ENCODE measurements around the gene EHD3. TPM values are rescaled to one million over a fixed set of nuclear protein-coding genes. Genes with fewer than 3 reads are reported as not detected.

The EHD3 gene
- total RNA-seq, 1 experiment from 2014 or later, result 8.7 TPM

- Histone ChIP-seq H3K4me3 (ENCODE audit: insufficient read depth, low read depth, low read length) (no peak overlapping the region), H3K27me3 (ENCODE audit: control insufficient read depth, insufficient read depth, low read length) (no peaks in the 10 kb centered on the region), H3K36me3 (replicated peaks; ENCODE audit: control insufficient read depth, insufficient read depth, low read length) (no peaks in the 10 kb centered on the region)
- DNase-seq, result no peak
These were observed 62.8 kb downstream of the EHD3 start for GRCh38 chr2:31296641-31297287.

- no peak for DNase-seq
- no peaks in the 10 kb centered on the region for H3K27me3 ChIP-seq (ENCODE audit: control insufficient read depth, insufficient read depth, low read length)
- H3K4me3 ChIP-seq (ENCODE audit: insufficient read depth, low read depth, low read length), result no peak overlapping the region
- no peaks in the 10 kb centered on the region for H3K36me3 ChIP-seq (replicated peaks; ENCODE audit: control insufficient read depth, insufficient read depth, low read length)
These were observed 63.8 kb downstream of the EHD3 start for GRCh38 chr2:31297751-31298150.

GRCh38 chr2:31299547-31299946 lies 65.6 kb downstream of the EHD3 start:
- Histone ChIP-seq H3K4me3 (ENCODE audit: insufficient read depth, low read depth, low read length) (no peak overlapping the region), H3K36me3 (replicated peaks; ENCODE audit: control insufficient read depth, insufficient read depth, low read length) (no peaks in the 10 kb centered on the region), H3K27me3 (ENCODE audit: control insufficient read depth, insufficient read depth, low read length) (no peaks in the 10 kb centered on the region)
- peak; percentile 35 for DNase-seq

GRCh38 chr2:31300309-31300708 lies 66.4 kb downstream of the EHD3 start:
- H3K27me3 ChIP-seq (ENCODE audit: control insufficient read depth, insufficient read depth, low read length), result no peaks in the 10 kb centered on the region

GRCh38 chr2:31302940-31303563 lies 69.1 kb downstream of the EHD3 start:
- DNase-seq, result no peak
- no peaks in the 10 kb centered on the region for H3K36me3 ChIP-seq (replicated peaks; ENCODE audit: control insufficient read depth, insufficient read depth, low read length)
- no peak overlapping the region for H3K4me3 ChIP-seq (ENCODE audit: insufficient read depth, low read depth, low read length)
- no peaks in the 10 kb centered on the region for H3K27me3 ChIP-seq (ENCODE audit: control insufficient read depth, insufficient read depth, low read length)

More at GRCh38 chr2:31300309-31300708, 66.4 kb downstream of the EHD3 start:
- H3K36me3 ChIP-seq (replicated peaks; ENCODE audit: control insufficient read depth, insufficient read depth, low read length), result no peaks in the 10 kb centered on the region
- no peak for DNase-seq
- H3K4me3 ChIP-seq (ENCODE audit: insufficient read depth, low read depth, low read length), result no peak overlapping the region

- DNase-seq, result no peak
- Histone ChIP-seq H3K36me3 (replicated peaks; ENCODE audit: control insufficient read depth, insufficient read depth, low read length) (no peaks in the 10 kb centered on the region), H3K27me3 (ENCODE audit: control insufficient read depth, insufficient read depth, low read length) (no peaks in the 10 kb centered on the region), H3K4me3 (ENCODE audit: insufficient read depth, low read depth, low read length) (no peak overlapping the region)
These were observed 70.9 kb downstream of the EHD3 start for GRCh38 chr2:31304816-31305215.

- Histone ChIP-seq H3K36me3 (replicated peaks; ENCODE audit: control insufficient read depth, insufficient read depth, low read length) (no peaks in the 10 kb centered on the region), H3K27me3 (ENCODE audit: control insufficient read depth, insufficient read depth, low read length) (no peaks in the 10 kb centered on the region), H3K4me3 (ENCODE audit: insufficient read depth, low read depth, low read length) (no peak overlapping the region)
- no peak for DNase-seq
These were observed 78.9 kb downstream of the EHD3 start for GRCh38 chr2:31312898-31313297.

- no peaks in the 10 kb centered on the region for H3K36me3 ChIP-seq (replicated peaks; ENCODE audit: control insufficient read depth, insufficient read depth, low read length)
- no peak overlapping the region for H3K4me3 ChIP-seq (ENCODE audit: insufficient read depth, low read depth, low read length)
- DNase-seq, result no peak
- no peaks in the 10 kb centered on the region for H3K27me3 ChIP-seq (ENCODE audit: control insufficient read depth, insufficient read depth, low read length)
These were observed 80.8 kb downstream of the EHD3 start for GRCh38 chr2:31314761-31315160.

- DNase-seq, result no peak
- Histone ChIP-seq H3K4me3 (ENCODE audit: insufficient read depth, low read depth, low read length) (no peak overlapping the region), H3K36me3 (replicated peaks; ENCODE audit: control insufficient read depth, insufficient read depth, low read length) (no peaks in the 10 kb centered on the region), H3K27me3 (ENCODE audit: control insufficient read depth, insufficient read depth, low read length) (no peaks in the 10 kb centered on the region)
These were observed 83.4 kb downstream of the EHD3 start for GRCh38 chr2:31317396-31317795.

- H3K4me3 ChIP-seq (ENCODE audit: insufficient read depth, low read depth, low read length), result no peak overlapping the region
- H3K27me3 ChIP-seq (ENCODE audit: control insufficient read depth, insufficient read depth, low read length), result no peaks in the 10 kb centered on the region
- DNase-seq, result no peak
- no peaks in the 10 kb centered on the region for H3K36me3 ChIP-seq (replicated peaks; ENCODE audit: control insufficient read depth, insufficient read depth, low read length)
These were observed 84.7 kb downstream of the EHD3 start for GRCh38 chr2:31318361-31319336.

Other genes with a start within 250 kb of the EHD3 start
- 4.2 and 8.0 TPM in 2 replicates for gene GALNT14, start 95.7 kb upstream of the EHD3 start, total RNA-seq (2014; rRNA removed; shearing (Covaris generic))
- 0.11 and 0.17 TPM in 2 replicates for gene CAPN14, start 16.6 kb upstream of the EHD3 start, total RNA-seq (2014; rRNA removed; shearing (Covaris generic))
- 0.59 and 1.3 TPM in 2 replicates for gene XDH, start 180.6 kb downstream of the EHD3 start, total RNA-seq (2014; rRNA removed; shearing (Covaris generic))